Lung (tissue), 12 donors: ENCODE data around the gene CMTR1. TPM values are rescaled to one million over a fixed set of nuclear protein-coding genes. Genes with fewer than 3 reads are reported as not detected.

Experiments
- ATAC-seq: fragments of 200-7000 bp; cut with Tn5 transposase; one replicate; pipeline ENCODE4 v1.9.1; 2020; ENCODE audit warnings: moderate number of reproducible peaks; ENCODE audit not compliant: insufficient read depth, low FRiP score
- DNase-seq, 3 donors: peaks; one replicate each; pipeline ENCODE4 v3.0.0-alpha.2; 2013 to 2017
- H3K27ac ChIP-seq, 2 donors: one replicate each; pipeline ENCODE4 v1.5.1; 2013; ENCODE audit warnings: mild to moderate bottlenecking in 2 of 2, moderate library complexity in 2 of 2, control low read depth in 1 of 2, inconsistent platforms in 1 of 2, low read depth in 1 of 2, low read length in 1 of 2
- H3K27me3 ChIP-seq, 3 donors: one replicate each; pipeline ENCODE4 v1.5.1; 2013; ENCODE audit warnings: low read length in 2 of 3; ENCODE audit not compliant: control insufficient read depth in 3 of 3, insufficient read depth in 3 of 3
- H3K36me3 ChIP-seq, 4 donors: one replicate each; pipeline ENCODE4 v1.5.1; 2013; ENCODE audit warnings: low read length in 4 of 4, mild to moderate bottlenecking in 1 of 4, moderate library complexity in 1 of 4; ENCODE audit not compliant: control insufficient read depth in 4 of 4, insufficient read depth in 4 of 4
- H3K4me1 ChIP-seq, 5 donors: one replicate each; pipeline ENCODE4 v1.5.1; 2013; ENCODE audit warnings: low read length in 5 of 5, mild to moderate bottlenecking in 2 of 5, moderate library complexity in 1 of 5; ENCODE audit not compliant: control insufficient read depth in 5 of 5, insufficient read depth in 5 of 5
- H3K4me3 ChIP-seq: one replicate; pipeline ENCODE4 v1.5.1; 2013; ENCODE audit warnings: mild to moderate bottlenecking, control low read depth, moderate library complexity
- H3K9ac ChIP-seq, 2 donors: one replicate each; pipeline ENCODE4 v1.5.1; 2013; ENCODE audit warnings: low read length in 2 of 2, control low read depth in 1 of 2; ENCODE audit not compliant: insufficient read depth in 1 of 2
- H3K9me3 ChIP-seq, 4 donors: one replicate each; pipeline ENCODE4 v1.5.1; 2013; ENCODE audit warnings: low read length in 3 of 4, mild to moderate bottlenecking in 1 of 4, moderate library complexity in 1 of 4; ENCODE audit not compliant: control insufficient read depth in 4 of 4, insufficient read depth in 3 of 4
- WGBS, 2 donors: extraction: QIAGEN DNeasy Blood & Tissue Kit; methylation state at CpG; one replicate each; pipeline ENCODE4 v1.1.7; 2013; 5-methylcytosine and 5-hydroxymethylcytosine counted together
- polyA plus RNA-seq, 2 donors: library from polyadenylated mRNA; stranded (reverse); fragments of 200-250 nt; gene quantifications; one replicate each; pipeline ENCODE4 v1.2.1, GENCODE V29; 2013
- total RNA-seq, 2 donors: library from RNA; depleted of rRNA in 1 of 2; stranded (reverse); fragments of >200 nt in 1 of 2; gene quantifications; one replicate each; pipeline ENCODE4 v1.2.1, GENCODE V29; 2014 to 2021
- TF ChIP-seq, protein P1 (sequence below): IDR thresholded peaks from 2 replicates; pipeline ENCODE4 v1.5.1; 2012; ENCODE audit warnings: mild to moderate bottlenecking; ENCODE audit errors: control extremely low read depth, extremely low read depth
- donor health status: control.
- donor health status: control.
- donor health status: Bipolar disorder and iron deficiency.
- donor health status: healthy.
- donor health status: DM: yes; HTN: yes; CAD: no.

The CMTR1 gene
- total and polyA plus RNA-seq, 4 donors: 18.8 to 39.3 (median 26.6) TPM

- Histone ChIP-seq H3K36me3 (peaks cover 0 to 56% (median 22%) of the 10 kb centered on the region in 4 donors), H3K9me3 (no peaks in the 10 kb centered on the region), H3K4me1 (peaks cover 0 to 8% (median 0%) of the 10 kb centered on the region in 5 donors), H3K4me3 (no peak overlapping the region), H3K27me3 (no peaks in the 10 kb centered on the region), H3K9ac (no peak overlapping the region), H3K27ac (no peak overlapping the region)
- WGBS, 2 donors: 80 to 84% methylated on average over 15 of the region's 15 CpGs
- ATAC-seq: no peak
- TF ChIP-seq, protein P1, sequence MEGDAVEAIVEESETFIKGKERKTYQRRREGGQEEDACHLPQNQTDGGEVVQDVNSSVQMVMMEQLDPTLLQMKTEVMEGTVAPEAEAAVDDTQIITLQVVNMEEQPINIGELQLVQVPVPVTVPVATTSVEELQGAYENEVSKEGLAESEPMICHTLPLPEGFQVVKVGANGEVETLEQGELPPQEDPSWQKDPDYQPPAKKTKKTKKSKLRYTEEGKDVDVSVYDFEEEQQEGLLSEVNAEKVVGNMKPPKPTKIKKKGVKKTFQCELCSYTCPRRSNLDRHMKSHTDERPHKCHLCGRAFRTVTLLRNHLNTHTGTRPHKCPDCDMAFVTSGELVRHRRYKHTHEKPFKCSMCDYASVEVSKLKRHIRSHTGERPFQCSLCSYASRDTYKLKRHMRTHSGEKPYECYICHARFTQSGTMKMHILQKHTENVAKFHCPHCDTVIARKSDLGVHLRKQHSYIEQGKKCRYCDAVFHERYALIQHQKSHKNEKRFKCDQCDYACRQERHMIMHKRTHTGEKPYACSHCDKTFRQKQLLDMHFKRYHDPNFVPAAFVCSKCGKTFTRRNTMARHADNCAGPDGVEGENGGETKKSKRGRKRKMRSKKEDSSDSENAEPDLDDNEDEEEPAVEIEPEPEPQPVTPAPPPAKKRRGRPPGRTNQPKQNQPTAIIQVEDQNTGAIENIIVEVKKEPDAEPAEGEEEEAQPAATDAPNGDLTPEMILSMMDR: no peak
- DNase-seq: no peak
Observed at GRCh38 chr6:37481711-37482605, 48.9 kb downstream of the CMTR1 start.

DNA sequence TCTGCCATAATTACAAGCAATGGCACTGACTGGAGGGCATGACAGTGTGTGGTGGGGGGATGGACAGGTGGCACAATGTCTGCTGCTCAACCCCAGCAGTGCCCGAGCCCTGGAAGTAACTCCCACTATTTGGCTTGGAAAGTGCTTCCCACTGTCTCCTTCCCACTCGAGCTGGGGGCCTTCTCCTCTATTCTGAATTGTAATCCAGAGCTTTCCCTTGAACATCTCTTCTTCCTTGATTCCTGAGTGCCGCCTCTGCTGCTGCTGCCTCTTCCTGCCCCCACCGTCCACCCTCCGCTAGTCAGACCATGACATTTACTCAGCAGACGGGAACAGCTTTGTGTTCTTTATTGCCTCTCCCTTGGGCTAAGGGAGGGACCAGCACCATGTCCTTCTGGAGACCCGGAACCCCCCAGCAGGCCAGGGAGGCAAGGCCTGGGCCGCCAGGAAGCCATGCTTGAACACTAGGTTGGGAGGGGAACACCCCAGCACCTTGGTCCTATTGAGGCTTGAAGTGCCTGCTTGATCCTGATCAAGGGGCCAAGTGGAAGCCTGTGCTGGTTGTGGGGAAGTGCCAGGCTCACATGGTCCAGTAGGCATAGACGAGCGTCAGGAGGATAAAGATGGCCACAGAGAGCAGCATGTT is 49.7 kb downstream of the CMTR1 start:
- Histone ChIP-seq H3K9me3 (no peaks in the 10 kb centered on the region), H3K4me1 (peaks cover 0 to 10% (median 0%) of the 10 kb centered on the region in 5 donors), H3K27me3 (no peaks in the 10 kb centered on the region), H3K36me3 (peaks cover 0 to 50% (median 22%) of the 10 kb centered on the region in 4 donors), H3K9ac (no peak overlapping the region), H3K4me3 (no peak overlapping the region), H3K27ac (no peak overlapping the region)
- TF ChIP-seq, protein P1: no peak
- DNase-seq (no peak), ATAC-seq (no peak)
- WGBS, 2 donors: 89 to 90% methylated on average over 10 of the region's 10 CpGs

DNA sequence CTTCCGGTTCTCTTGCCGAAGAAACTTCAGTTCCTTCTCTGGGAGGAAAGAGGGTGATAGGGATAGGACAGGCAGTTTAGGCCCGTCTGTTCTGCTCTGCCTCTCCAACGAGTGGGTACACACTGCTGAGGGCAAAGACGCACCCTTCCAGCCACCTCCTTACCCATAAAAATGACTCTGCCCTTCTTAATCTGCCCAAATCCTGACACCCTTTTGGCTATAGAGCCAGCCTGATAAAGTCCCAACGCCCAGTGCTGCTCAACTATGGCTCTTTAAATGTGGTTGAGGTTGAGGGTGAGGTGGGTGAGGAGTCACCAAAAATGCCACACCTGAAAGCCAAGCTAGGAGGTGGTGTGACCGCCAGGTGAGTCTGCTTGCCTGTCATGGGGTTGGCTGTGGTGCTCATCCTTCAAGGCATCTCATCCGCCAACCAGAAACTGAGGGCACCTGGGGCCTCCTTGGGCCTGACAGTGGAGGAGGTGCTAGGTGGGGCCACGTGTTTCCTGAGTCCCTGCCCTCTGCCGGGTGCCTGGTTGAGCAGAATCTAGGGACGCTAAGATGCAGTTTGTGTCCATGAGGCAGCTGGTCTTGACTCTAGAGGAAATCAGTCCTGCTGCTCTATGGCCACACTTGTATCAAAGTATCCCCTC is 50.4 kb downstream of the CMTR1 start:
- H3K4me1 ChIP-seq: peaks cover 0 to 10% (median 0%) of the 10 kb centered on the region in 5 donors
- ATAC-seq (no peak), DNase-seq (no peak)
- no peaks in the 10 kb centered on the region for H3K9me3 ChIP-seq
- no peak overlapping the region for H3K27ac ChIP-seq
- H3K9ac ChIP-seq: no peak overlapping the region
- peaks cover 0 to 54% (median 22%) of the 10 kb centered on the region in 4 donors for H3K36me3 ChIP-seq
- H3K4me3 ChIP-seq: no peak overlapping the region
- TF ChIP-seq, protein P1: no peak
- 89 to 90% methylated on average over 11 of the region's 11 CpGs for WGBS, 2 donors
- no peaks in the 10 kb centered on the region for H3K27me3 ChIP-seq
